ENCODE data around the gene TM4SF4. TPM values are rescaled to one million over a fixed set of nuclear protein-coding genes. Genes with fewer than 3 reads are reported as not detected.

TM4SF4 gene
- total and polyA plus RNA-seq, 5 experiments from 2014 or later = not detected

GRCh38 chr3:149459491-149460059, 14.9 kb upstream of the TM4SF4 start:
- DNase-seq (no peak), ATAC-seq (no peak)
- Mint-ChIP-seq H3K4me1 (no peaks in the 10 kb centered on the region), H3K9me3 (peaks cover 0 to 4% (median 0%) of the 10 kb centered on the region in 9 donors), H3K27ac (no peak overlapping the region), H3K27me3 (peaks cover 1 to 32% (median 13%) of the 10 kb centered on the region in 5 donors), H3K36me3 (no peaks in the 10 kb centered on the region), H3K4me3 (no peak overlapping the region)
- POLR2A ChIA-PET = no interaction called here

GRCh38 chr3:149460117-149460516, 14.4 kb upstream of the TM4SF4 start:
- Mint-ChIP-seq H3K36me3 (no peaks in the 10 kb centered on the region), H3K27ac (no peak overlapping the region), H3K27me3 (peaks cover 1 to 27% (median 10%) of the 10 kb centered on the region in 5 donors), H3K4me1 (no peaks in the 10 kb centered on the region), H3K9me3 (no peaks in the 10 kb centered on the region), H3K4me3 (no peak overlapping the region)
- no peak for ATAC-seq
- POLR2A ChIA-PET = no interaction called here
- DNase-seq = no peak

- DNase-seq = no peak
- H3K9me3 Mint-ChIP-seq = no peaks in the 10 kb centered on the region
- peaks cover 0 to 19% (median 5%) of the 10 kb centered on the region in 5 donors for H3K27me3 Mint-ChIP-seq
- POLR2A ChIA-PET = no interaction called here
- no peak for ATAC-seq
- H3K36me3 Mint-ChIP-seq = no peaks in the 10 kb centered on the region
- no peak overlapping the region for H3K27ac Mint-ChIP-seq
- H3K4me3 Mint-ChIP-seq = no peak overlapping the region
- no peaks in the 10 kb centered on the region for H3K4me1 Mint-ChIP-seq
Observed at GRCh38 chr3:149462051-149462450, 12.4 kb upstream of the TM4SF4 start.

- Mint-ChIP-seq H3K27me3 (peaks cover 0 to 19% (median 5%) of the 10 kb centered on the region in 5 donors), H3K4me3 (no peak overlapping the region), H3K4me1 (no peaks in the 10 kb centered on the region), H3K27ac (no peak overlapping the region), H3K9me3 (no peaks in the 10 kb centered on the region), H3K36me3 (no peaks in the 10 kb centered on the region)
- POLR2A ChIA-PET = no interaction called here
- ATAC-seq = no peak
- no peak for DNase-seq
Observed at GRCh38 chr3:149462581-149463011, 11.9 kb upstream of the TM4SF4 start.

GRCh38 chr3:149463921-149464320, 10.6 kb upstream of the TM4SF4 start:
- Mint-ChIP-seq H3K4me1 (no peaks in the 10 kb centered on the region), H3K36me3 (no peaks in the 10 kb centered on the region), H3K27ac (no peak overlapping the region), H3K27me3 (peaks cover 0 to 13% (median 4%) of the 10 kb centered on the region in 5 donors), H3K9me3 (no peaks in the 10 kb centered on the region), H3K4me3 (no peak overlapping the region)
- ATAC-seq = no peak
- POLR2A ChIA-PET = no interaction called here
- no peak for DNase-seq

GRCh38 chr3:149464542-149465328, 9.8 kb upstream of the TM4SF4 start:
- no peak overlapping the region for H3K4me3 Mint-ChIP-seq

GRCh38 chr3:149465351-149465883, 9.1 kb upstream of the TM4SF4 start:
- ATAC-seq (no peak), DNase-seq (no peak)
- H3K9me3 Mint-ChIP-seq = no peaks in the 10 kb centered on the region
- H3K4me3 Mint-ChIP-seq = no peak overlapping the region
- POLR2A ChIA-PET = no interaction called here
- no peak overlapping the region for H3K27ac Mint-ChIP-seq
- peaks cover 0 to 13% (median 4%) of the 10 kb centered on the region in 5 donors for H3K27me3 Mint-ChIP-seq
- no peaks in the 10 kb centered on the region for H3K36me3 Mint-ChIP-seq
- no peaks in the 10 kb centered on the region for H3K4me1 Mint-ChIP-seq

More at GRCh38 chr3:149464542-149465328, 9.8 kb upstream of the TM4SF4 start:
- POLR2A ChIA-PET = no interaction called here
- no peak overlapping the region for H3K27ac Mint-ChIP-seq
- no peaks in the 10 kb centered on the region for H3K4me1 Mint-ChIP-seq
- peaks cover 0 to 13% (median 4%) of the 10 kb centered on the region in 5 donors for H3K27me3 Mint-ChIP-seq
- DNase-seq (no peak), ATAC-seq (no peak)
- H3K9me3 Mint-ChIP-seq = no peaks in the 10 kb centered on the region
- no peaks in the 10 kb centered on the region for H3K36me3 Mint-ChIP-seq

- ATAC-seq (no peak), DNase-seq (no peak)
- POLR2A ChIA-PET = no interaction called here
Observed at GRCh38 chr3:149466192-149466591, 8.3 kb upstream of the TM4SF4 start.

GRCh38 chr3:149468504-149469212, 5.8 kb upstream of the TM4SF4 start:
- Mint-ChIP-seq H3K4me1 (peaks cover 0 to 2% (median 0%) of the 10 kb centered on the region in 4 donors), H3K4me3 (no peak overlapping the region), H3K36me3 (no peaks in the 10 kb centered on the region), H3K27me3 (peaks cover 0 to 4% (median 0%) of the 10 kb centered on the region in 5 donors), H3K27ac (no peak overlapping the region), H3K9me3 (no peaks in the 10 kb centered on the region)
- POLR2A ChIA-PET = interaction anchor here (0.5 kb wide), 1 partner anchor 1261 kb away, joined by 3 read pairs; no protein-coding TSS in a partner anchor
- ATAC-seq = no peak
- no peak for DNase-seq

More at GRCh38 chr3:149466192-149466591, 8.3 kb upstream of the TM4SF4 start:
- no peaks in the 10 kb centered on the region for H3K4me1 Mint-ChIP-seq
- peaks cover 0 to 9% (median 4%) of the 10 kb centered on the region in 5 donors for H3K27me3 Mint-ChIP-seq
- H3K4me3 Mint-ChIP-seq = no peak overlapping the region
- H3K36me3 Mint-ChIP-seq = no peaks in the 10 kb centered on the region
- no peaks in the 10 kb centered on the region for H3K9me3 Mint-ChIP-seq
- no peak overlapping the region for H3K27ac Mint-ChIP-seq

GRCh38 chr3:149470381-149470780, 4.1 kb upstream of the TM4SF4 start:
- DNase-seq (no peak), ATAC-seq (no peak)
- Mint-ChIP-seq H3K9me3 (no peaks in the 10 kb centered on the region), H3K4me1 (peaks cover 0 to 2% (median 0%) of the 10 kb centered on the region in 4 donors), H3K36me3 (no peaks in the 10 kb centered on the region), H3K27me3 (peaks cover 0 to 14% (median 0%) of the 10 kb centered on the region in 5 donors), H3K4me3 (no peak overlapping the region), H3K27ac (no peak overlapping the region)
- POLR2A ChIA-PET = no interaction called here

GRCh38 chr3:149472030-149472797, 2.3 kb upstream of the TM4SF4 start:
- H3K27ac Mint-ChIP-seq = no peak overlapping the region
- H3K9me3 Mint-ChIP-seq = no peaks in the 10 kb centered on the region
- ATAC-seq = no peak
- H3K4me3 Mint-ChIP-seq = no peak overlapping the region
- H3K27me3 Mint-ChIP-seq = peaks cover 0 to 22% (median 0%) of the 10 kb centered on the region in 5 donors
- H3K4me1 Mint-ChIP-seq = peaks cover 0 to 2% (median 0%) of the 10 kb centered on the region in 4 donors
- DNase-seq = no peak
- POLR2A ChIA-PET = no interaction called here
- H3K36me3 Mint-ChIP-seq = no peaks in the 10 kb centered on the region

Data from naive thymus-derived CD8-positive, alpha-beta T cell (primary cell).